Transverse colon (tissue), 4 donors: ENCODE results near the gene DEPP1. TPM values are rescaled to one million over a fixed set of nuclear protein-coding genes. Genes with fewer than 3 reads are reported as not detected.

Experiments
- DNase-seq: peaks from one replicate; pipeline ENCODE4 v3.0.0-alpha.2; 2019
- H3K27ac ChIP-seq, 4 donors: fragments of 200-600 bp; sonication (generic); 2 replicates each; pipeline ENCODE4 v1.5.1; 2016 to 2018; ENCODE audit warnings: inconsistent platforms in 4 of 4
- H3K27me3 ChIP-seq: fragments of 200-600 bp; sonication (generic); 2 replicates; pipeline ENCODE4 v1.5.1; 2017; ENCODE audit warnings: inconsistent platforms
- H3K36me3 ChIP-seq, 4 donors: fragments of 200-600 bp; sonication (generic); 2 replicates each; pipeline ENCODE4 v1.5.1; 2017 to 2019; ENCODE audit warnings: inconsistent platforms in 4 of 4
- H3K4me1 ChIP-seq, 4 donors: fragments of 200-600 bp; sonication (generic); 2 replicates each; pipeline ENCODE4 v1.5.1; 2017 to 2020; ENCODE audit warnings: inconsistent platforms in 4 of 4
- H3K4me3 ChIP-seq, 4 donors: fragments of 200-600 bp; sonication (generic); 1 replicate in 1 of 4; 2 replicates in 3 of 4; pipeline versions ENCODE4 v1.5.1 to v1.6.1; 2017 to 2019; ENCODE audit warnings: inconsistent platforms in 4 of 4
- H3K9me3 ChIP-seq, 2 donors: fragments of 200-600 bp; sonication (generic); 2 replicates each; pipeline ENCODE4 v1.5.1; 2017 to 2019; ENCODE audit warnings: inconsistent platforms in 2 of 2
- EP300 ChIP-seq: sonication (generic); formaldehyde crosslinking; IDR thresholded peaks from one replicate; pipeline ENCODE4 v1.6.1; 2017; ENCODE audit warnings: antibody characterized with exemption, low read depth
- POLR2A ChIP-seq: fragments of 450-650 bp; IDR thresholded peaks from one replicate; pipeline ENCODE4 v1.6.1; 2016; ENCODE audit warnings: antibody characterized with exemption, mild to moderate bottlenecking, moderate library complexity
- POLR2AphosphoS5 ChIP-seq, 3 donors: sonication (generic); formaldehyde crosslinking; IDR thresholded peaks; one replicate each; pipeline ENCODE4 v1.6.1; 2016; ENCODE audit warnings: antibody characterized with exemption in 3 of 3
- WGBS, 2 donors: methylation state at CpG; one replicate each; pipeline ENCODE4 v1.1.5; 2018; ENCODE audit warnings: low coverage in 1 of 2; 5-methylcytosine and 5-hydroxymethylcytosine counted together
- in situ Hi-C, 4 donors: fragments of 200-750 bp; cut with MboI; loops; one replicate each; pipeline versions ENCODE4 v1.15.0 to v1.15.1; 2017; ENCODE audit warnings: low sequenced_read_pairs in 3 of 4, low pct_ligation_motif_present in 1 of 4, low pct_unique_long_range_greater_than_20kb in 1 of 4
- intact Hi-C: fragments of 100-400 bp; cut with DNase I; formaldehyde crosslinking; loops from one replicate; pipeline ENCODE4 v1.15.1; 2023; ENCODE audit warnings: low total_unique reads
- total RNA-seq, 4 donors: library from RNA; depleted of rRNA; stranded (reverse); fragments of >200 nt; gene quantifications; one replicate each; pipeline ENCODE4 v1.1.0, GENCODE V29; 2016
- TF ChIP-seq, protein P1 (sequence below), 5 experiments: fragments of 200-600 bp in 3 of 5; fragments of 450-650 bp in 2 of 5; sonication (generic) in 3 of 5; IDR thresholded peaks; 1 replicate in 2 of 5; 2 replicates in 3 of 5; pipeline ENCODE4 v1.5.1; 2016 to 2017; ENCODE audit warnings: antibody characterized with exemption in 5 of 5, inconsistent platforms in 3 of 5, mild to moderate bottlenecking in 2 of 5, moderate library complexity in 1 of 5

Gene DEPP1
- total RNA-seq, 4 donors from 2014 or later, result 14.6 to 109 (median 76.6) TPM

DNA sequence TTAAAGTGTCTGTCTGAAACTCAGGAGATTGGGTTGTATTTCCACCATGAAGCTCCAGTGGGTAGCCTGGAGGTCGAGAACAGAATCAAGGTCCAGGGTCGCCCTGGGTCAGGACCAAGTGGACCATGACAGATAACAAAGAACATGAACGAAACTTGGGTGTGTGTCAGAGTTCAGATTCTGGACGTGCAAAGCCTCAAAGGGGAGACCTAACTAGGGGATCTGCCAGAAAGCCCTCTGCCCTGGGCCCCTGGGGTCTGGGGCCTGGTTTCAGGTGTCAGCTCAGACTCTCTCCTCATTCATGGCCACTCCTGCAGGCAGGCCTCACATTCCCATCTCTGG, 17.4 kb downstream of the DEPP1 start:
- Histone ChIP-seq H3K36me3 (no peaks in the 10 kb centered on the region), H3K4me3 (peak overlapping the region in 1 of 4 donors; percentile 80), H3K27me3 (no peaks in the 10 kb centered on the region), H3K9me3 (no peaks in the 10 kb centered on the region), H3K27ac (peak overlapping the region; percentile 89 to 96 (median 92)), H3K4me1 (peaks cover 9 to 64% (median 38%) of the 10 kb centered on the region in 4 donors)
- intact Hi-C loops, result no loop called here
- in situ Hi-C loops, result no loop called here
- 54 to 71% methylated on average over 4 of the region's 4 CpGs for WGBS, 2 donors
- TF ChIP-seq POLR2AphosphoS5 (IDR thresholded peaks at IDR 0.05) (no peak), EP300 (no peak), POLR2A (no peak)
- TF ChIP-seq, protein P1, sequence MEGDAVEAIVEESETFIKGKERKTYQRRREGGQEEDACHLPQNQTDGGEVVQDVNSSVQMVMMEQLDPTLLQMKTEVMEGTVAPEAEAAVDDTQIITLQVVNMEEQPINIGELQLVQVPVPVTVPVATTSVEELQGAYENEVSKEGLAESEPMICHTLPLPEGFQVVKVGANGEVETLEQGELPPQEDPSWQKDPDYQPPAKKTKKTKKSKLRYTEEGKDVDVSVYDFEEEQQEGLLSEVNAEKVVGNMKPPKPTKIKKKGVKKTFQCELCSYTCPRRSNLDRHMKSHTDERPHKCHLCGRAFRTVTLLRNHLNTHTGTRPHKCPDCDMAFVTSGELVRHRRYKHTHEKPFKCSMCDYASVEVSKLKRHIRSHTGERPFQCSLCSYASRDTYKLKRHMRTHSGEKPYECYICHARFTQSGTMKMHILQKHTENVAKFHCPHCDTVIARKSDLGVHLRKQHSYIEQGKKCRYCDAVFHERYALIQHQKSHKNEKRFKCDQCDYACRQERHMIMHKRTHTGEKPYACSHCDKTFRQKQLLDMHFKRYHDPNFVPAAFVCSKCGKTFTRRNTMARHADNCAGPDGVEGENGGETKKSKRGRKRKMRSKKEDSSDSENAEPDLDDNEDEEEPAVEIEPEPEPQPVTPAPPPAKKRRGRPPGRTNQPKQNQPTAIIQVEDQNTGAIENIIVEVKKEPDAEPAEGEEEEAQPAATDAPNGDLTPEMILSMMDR (IDR thresholded peaks at IDR 0.05), result no peak
- no peak for DNase-seq

DNA sequence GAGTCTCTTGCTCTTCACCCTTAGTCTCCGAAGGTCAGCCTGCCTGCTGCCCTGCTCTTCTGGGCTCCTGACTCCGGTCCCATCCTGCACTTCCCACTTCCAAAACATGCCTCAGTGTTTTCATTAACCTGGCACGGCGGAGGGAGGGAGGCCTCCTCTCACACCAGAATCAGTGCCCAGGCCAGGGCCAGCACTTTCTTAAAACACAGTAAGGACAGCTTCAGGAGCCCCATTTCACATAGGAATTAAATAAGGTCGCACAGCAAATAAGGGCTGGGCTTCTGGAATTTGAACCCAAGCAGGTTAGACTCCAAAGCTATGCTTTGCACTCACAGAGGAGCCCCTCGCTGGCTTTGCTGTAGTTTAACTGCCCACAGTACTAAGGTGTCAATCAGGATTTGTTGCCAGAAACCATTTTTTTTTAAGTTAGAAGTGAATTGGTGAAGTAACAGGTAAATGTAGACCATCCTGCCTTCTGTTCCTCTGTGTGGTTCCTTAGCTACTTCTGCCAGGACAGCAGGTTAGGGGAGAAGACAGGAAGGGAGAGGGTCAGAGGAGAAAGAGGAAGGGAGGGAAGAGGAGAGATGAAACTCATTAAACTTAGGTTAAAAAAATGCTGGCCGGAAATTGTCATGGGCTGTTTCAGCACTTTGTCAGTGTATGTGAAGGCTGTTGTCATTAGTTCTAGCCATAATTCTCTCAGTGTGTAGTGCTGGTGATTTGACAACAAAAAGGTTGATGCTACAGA, 18.0 kb downstream of the DEPP1 start:
- Histone ChIP-seq H3K4me1 (peaks cover 9 to 58% (median 35%) of the 10 kb centered on the region in 4 donors), H3K9me3 (no peaks in the 10 kb centered on the region), H3K27me3 (no peaks in the 10 kb centered on the region), H3K36me3 (no peaks in the 10 kb centered on the region), H3K4me3 (peak overlapping the region in 3 of 4 donors; percentile 60 to 80 (median 68)), H3K27ac (peak overlapping the region; percentile 89 to 96 (median 92))
- intact Hi-C loops (no loop called here), in situ Hi-C loops (no loop called here)
- DNase-seq, result no peak
- whole genome bisulfite sequencing, 2 donors, result 49 to 81% methylated on average over 2 to 7 of the region's 7 CpGs
- TF ChIP-seq, protein P1 (IDR thresholded peaks at IDR 0.05), result no peak
- no peak for TF ChIP-seq POLR2A
- no peak for TF ChIP-seq POLR2AphosphoS5 (IDR thresholded peaks at IDR 0.05)
- no peak for TF ChIP-seq EP300

DNA sequence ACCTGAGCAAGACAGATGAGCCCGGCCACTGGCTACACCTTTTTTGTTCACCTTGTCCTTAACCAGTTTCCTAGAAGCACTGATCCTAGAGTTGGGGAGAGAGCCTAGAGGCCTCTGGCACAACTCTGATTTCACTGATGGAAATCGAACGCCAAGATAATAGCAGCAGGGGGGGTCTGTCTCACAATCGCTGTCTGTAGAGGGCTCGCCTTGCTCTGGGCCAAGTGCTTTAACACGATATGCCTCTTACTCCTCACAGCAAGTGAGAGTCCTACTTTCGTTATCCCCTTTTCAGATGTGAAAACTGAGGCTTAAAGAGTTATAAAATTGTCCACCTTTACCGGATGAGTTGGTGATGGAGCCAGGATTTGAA, 18.5 kb downstream of the DEPP1 start:
- H3K27me3 ChIP-seq, result no peaks in the 10 kb centered on the region
- no peak for TF ChIP-seq EP300
- no peak for TF ChIP-seq POLR2A
- TF ChIP-seq, protein P1 (IDR thresholded peaks at IDR 0.05), result no peak
- TF ChIP-seq POLR2AphosphoS5 (IDR thresholded peaks at IDR 0.05), result no peak
- in situ Hi-C loops, result no loop called here
- H3K4me1 ChIP-seq, result peaks cover 9 to 52% (median 35%) of the 10 kb centered on the region in 4 donors
- intact Hi-C loops, result no loop called here
- peak overlapping the region; percentile 39 to 80 (median 64) for H3K4me3 ChIP-seq
- H3K36me3 ChIP-seq, result no peaks in the 10 kb centered on the region
- no peaks in the 10 kb centered on the region for H3K9me3 ChIP-seq
- 29 to 40% methylated on average over 1 to 8 of the region's 8 CpGs for WGBS, 2 donors
- DNase-seq, result no peak
- H3K27ac ChIP-seq, result peak overlapping the region; percentile 89 to 96 (median 92)

DNA sequence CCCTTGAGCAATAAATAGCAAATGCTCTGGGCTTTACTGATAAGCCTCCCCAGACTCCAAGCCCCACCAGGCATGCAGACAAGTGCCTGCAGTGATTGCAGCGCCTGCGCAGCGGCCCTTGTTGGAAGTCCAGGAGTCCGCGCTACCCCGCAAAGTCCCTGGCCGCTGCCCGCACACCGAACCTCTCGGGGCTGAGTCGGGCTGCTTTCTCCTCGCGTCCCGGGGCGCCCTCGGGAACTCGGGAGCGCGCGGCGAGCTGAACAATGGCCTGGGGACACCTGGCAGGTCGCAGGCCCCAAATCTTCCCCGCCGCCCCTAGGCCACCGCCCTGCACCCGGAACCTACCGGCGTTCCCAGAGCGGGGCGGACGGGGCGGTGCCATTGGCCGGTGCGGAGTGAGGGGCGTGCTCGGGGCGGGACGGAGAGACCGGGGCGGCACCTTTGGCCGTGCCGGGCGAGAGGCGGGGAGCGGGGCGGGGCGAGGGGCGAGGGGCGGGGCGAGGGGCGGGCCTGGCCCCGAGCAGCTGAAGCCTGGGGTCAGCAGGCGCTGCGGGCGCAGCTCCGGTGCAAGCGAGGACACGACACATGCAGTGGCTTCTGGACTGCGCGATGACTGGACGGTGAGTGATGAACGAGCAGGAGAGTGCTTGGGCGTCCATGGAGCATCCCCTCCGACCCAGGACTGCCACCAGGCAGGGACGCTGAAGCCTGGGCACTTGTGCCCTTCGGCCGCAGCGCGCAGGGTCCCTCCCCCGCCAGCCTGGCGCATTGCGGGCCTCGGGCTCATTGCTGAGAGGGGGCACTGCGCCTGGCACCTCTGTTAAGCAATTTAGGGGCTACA, 19.1 kb downstream of the DEPP1 start, which contains the start of gene RASSF4:
RASSF4 (plus strand) TSS at position 556 of the 841 bp plus-strand sequence. CDS start 10,401 bp downstream, outside the sequence.
- DNase-seq, result peak; percentile 97
- H3K27me3 ChIP-seq, result no peaks in the 10 kb centered on the region
- in situ Hi-C loops, result no loop called here
- H3K4me1 ChIP-seq, result peaks cover 9 to 46% (median 31%) of the 10 kb centered on the region in 4 donors
- peak within 1 kb of the TSS; percentile 39 to 80 (median 64) for H3K4me3 ChIP-seq
- intact Hi-C loops, result loop anchor here (2.0 kb wide), 1 partner anchor 43 kb away; no protein-coding TSS in a partner anchor
- WGBS, 2 donors, result 3% methylated on average over 51 of the region's 74 CpGs; no CpG with 5 or more reads in 1 of the 2 donors
- H3K27ac ChIP-seq, result peak within 1 kb of the TSS; percentile 89 to 96 (median 92)
- no peaks in the 10 kb centered on the region for H3K36me3 ChIP-seq
- TF ChIP-seq POLR2A, result peak; percentile 89
- TF ChIP-seq, protein P1 (IDR thresholded peaks at IDR 0.05), result peak in 1 of 5 experiments; percentile 28
- peak; percentile 88 to 93 (median 89) for TF ChIP-seq POLR2AphosphoS5 (IDR thresholded peaks at IDR 0.05)
- no peak for TF ChIP-seq EP300
- H3K9me3 ChIP-seq, result no peaks in the 10 kb centered on the region
